Heart right ventricle (tissue), 16 donors: ENCODE results near the gene SUPT7L. TPM values are rescaled to one million over a fixed set of nuclear protein-coding genes. Genes with fewer than 3 reads are reported as not detected.

Experiments
- ATAC-seq, 8 donors: fragments of 200-7000 bp; cut with Tn5 transposase; one replicate each; pipeline ENCODE4 v1.9.1; 2020; ENCODE audit warnings: mild to moderate bottlenecking in 8 of 8, moderate library complexity in 8 of 8, moderate number of reproducible peaks in 1 of 8
- DNase-seq, 2 donors: peaks; one replicate each; pipeline ENCODE4 v3.0.0-alpha.2; 2020
- H3K27ac ChIP-seq, 10 donors: fragments of 200-600 bp; sonication (generic) in 2 of 10; one replicate each; pipeline versions ENCODE4 v1.5.0 to v1.8.0; 2020 to 2022; ENCODE audit warnings: mild to moderate bottlenecking in 3 of 10
- H3K27me3 ChIP-seq, 7 donors: fragments of 200-600 bp; one replicate each; pipeline ENCODE4 v1.8.0; 2021 to 2022; ENCODE audit warnings: mild to moderate bottlenecking in 2 of 7
- H3K36me3 ChIP-seq, 9 donors: fragments of 200-600 bp; sonication (generic) in 1 of 9; one replicate each; pipeline versions ENCODE4 v1.5.0 to v1.8.0; 2020 to 2022; ENCODE audit warnings: mild to moderate bottlenecking in 2 of 9
- H3K4me1 ChIP-seq, 9 donors: fragments of 200-600 bp; sonication (generic) in 1 of 9; one replicate each; pipeline versions ENCODE4 v1.5.0 to v1.8.0; 2020 to 2022; ENCODE audit warnings: mild to moderate bottlenecking in 4 of 9
- H3K4me3 ChIP-seq, 10 donors: fragments of 200-600 bp; sonication (generic) in 2 of 10; one replicate each; pipeline versions ENCODE4 v1.5.0 to v1.8.0; 2020 to 2022; ENCODE audit warnings: mild to moderate bottlenecking in 7 of 10, moderate library complexity in 2 of 10
- H3K9me3 ChIP-seq, 11 donors: fragments of 200-600 bp in 10 of 11; sonication (generic) in 2 of 11; one replicate each; pipeline versions ENCODE4 v1.5.0 to v1.8.0; 2013 to 2022; ENCODE audit warnings: mild to moderate bottlenecking in 2 of 11, control low read depth in 1 of 11, moderate library complexity in 1 of 11
- CTCF ChIP-seq, 9 donors: fragments of 200-600 bp; sonication (generic) in 2 of 9; IDR thresholded peaks; one replicate each; pipeline versions ENCODE4 v1.5.0 to v1.8.0; 2021 to 2022; ENCODE audit warnings: antibody characterized with exemption in 9 of 9, mild to moderate bottlenecking in 5 of 9, moderate library complexity in 1 of 9
- WGBS, 2 donors: extraction: QIAGEN DNeasy Blood & Tissue Kit; methylation state at CpG; one replicate each; pipeline ENCODE4 v1.1.7; 2013; ENCODE audit warnings: inconsistent platforms in 1 of 2; 5-methylcytosine and 5-hydroxymethylcytosine counted together
- intact Hi-C, 10 donors: fragments of 100-400 bp; cut with DNase I; formaldehyde crosslinking; loops; one replicate each; pipeline versions ENCODE4 v1.11.1 to v1.14.2; 2022
- long read RNA-seq, 3 donors: library from polyadenylated mRNA; unstranded; transcript quantifications; one replicate each; pipeline ENCODE4 v2.0.0, GENCODE V29; 2020 to 2021
- polyA plus RNA-seq, 2 donors: library from polyadenylated mRNA; stranded (reverse); fragments of 200-250 nt; gene quantifications; one replicate each; pipeline ENCODE4 v1.2.3, GENCODE V29; 2013
- total RNA-seq, 10 donors: library from RNA; stranded (reverse); fragmentation: NEBNext Ultra II Directional in 3 of 10; extraction: Animal tissue kit (Norgen Biotek cat#: 25700) in 3 of 10; gene quantifications; one replicate each; pipeline versions ENCODE4 v1.2.1 to v1.2.4, GENCODE V29; 2021 to 2023
- donor health status: Arrhythmogenic right ventricular cardiomyopathy.
- donor health status: ischemic (EF 13 %, LVEDD 7.1; RV severe dilation, severe dysfunction).
- donor health status: healthy with polysubstance abuse.
- donor health status: DM: no; HTN: yes; CAD: no.
- donor health status: DM: no; HTN: no; CAD: no.
- donor health status: ischemic (EF 25% LVEDD 6.9; RV normal size, moderate dysfunction).
- donor health status: ischemic (EF 25% LVEDD 5.7; RV mildly dilated, moderate dysfunction).
- donor health status: healthy.
- donor health status: DM: yes; HTN: yes; CAD: no.
- donor health status: Ischemic cardiomyopathy.
- donor health status: ischemic (EF 35%, LVEDD 5.7; RV mildly dilated, moderate dysfunction).
- donor health status: nonischemic (EF 11% LVEDD 7.7; RV severe dilation, severe dysfunction).
- donor health status: DM: yes; HTN: yes; CAD: no.
- donor health status: PGD.
- donor health status: ischemic (EF 29% LVEDD 5.4; RV normal size, mild dysfunction).
- donor health status: nonischemic (EF 23%, LVEDD 6.1; RV moderate dilation, normal function).

SUPT7L gene
- 10 to 100 TPM; 22.0 to 32.2 (median 26.0) TPM for total RNA-seq
- polyA plus RNA-seq = 10 to 100 TPM; 18.4 to 42.3 TPM
- long read RNA-seq, donor 1, full-length matches to known transcripts = 28 of 37 reads
- long read RNA-seq, donor 1, partial matches to known transcripts = 4 of 37 reads
- long read RNA-seq, donor 1, other reads (novel, unspliced or antisense) = 5 of 37 reads
- long read RNA-seq, donor 2, full-length matches to known transcripts = 31 of 39 reads
- long read RNA-seq, donor 2, partial matches to known transcripts = 3 of 39 reads
- long read RNA-seq, donor 2, other reads (novel, unspliced or antisense) = 5 of 39 reads
- long read RNA-seq, donor 3, full-length matches to known transcripts = 68 of 93 reads
- long read RNA-seq, donor 3, partial matches to known transcripts = 8 of 93 reads
- long read RNA-seq, donor 3, other reads (novel, unspliced or antisense) = 17 of 93 reads

GRCh38 chr2:27663285-27664153, at the start of gene SUPT7L, which contains the start of gene SLC4A1AP:
SUPT7L (minus strand) TSS chr2:27663614; CDS start chr2:27662192, 1,422 bp downstream.
SLC4A1AP (plus strand) TSS chr2:27663889; CDS start chr2:27663915, 26 bp downstream.
- 0% methylated on average over 56 of the region's 56 CpGs for WGBS, 2 donors
- Histone ChIP-seq H3K36me3 (peaks cover 0 to 71% (median 50%) of the 10 kb centered on the region in 9 donors), H3K4me3 (peak within 1 kb of the TSS; percentile 80 to 98 (median 89)), H3K4me1 (peaks cover 0 to 49% (median 31%) of the 10 kb centered on the region in 9 donors), H3K9me3 (no peaks in the 10 kb centered on the region), H3K27ac (peak within 1 kb of the TSS; percentile 77 to 98 (median 92)), H3K27me3 (no peaks in the 10 kb centered on the region)
- intact Hi-C loops = no loop called here
- TF ChIP-seq CTCF (IDR thresholded peaks at IDR 0.05) = peak in 2 of 9 donors; percentile 2 to 14
- DNase-seq (peak; percentile 73 to 75), ATAC-seq (peak; percentile 90 to 94 (median 92))

GRCh38 chr2:27713201-27713600, 49.8 kb upstream of the SUPT7L start:
- ATAC-seq (no peak), DNase-seq (no peak)
- Histone ChIP-seq H3K36me3 (no peaks in the 10 kb centered on the region), H3K9me3 (no peaks in the 10 kb centered on the region), H3K27ac (peak overlapping the region in 2 of 10 donors; percentile 9 to 97), H3K4me1 (peaks cover 9 to 55% (median 35%) of the 10 kb centered on the region in 9 donors), H3K27me3 (peaks cover 0 to 28% (median 0%) of the 10 kb centered on the region in 7 donors), H3K4me3 (no peak overlapping the region)
- TF ChIP-seq CTCF (IDR thresholded peaks at IDR 0.05) = no peak
- intact Hi-C loops = loop anchor here in 1 of 10 donors (10.0 kb wide), 1 partner anchor 562 kb away; no protein-coding TSS in a partner anchor
- 94 to 96% methylated on average over 5 of the region's 5 CpGs for WGBS, 2 donors

GRCh38 chr2:27712522-27712921, 49.1 kb upstream of the SUPT7L start:
- no peak for TF ChIP-seq CTCF (IDR thresholded peaks at IDR 0.05)
- DNase-seq (no peak), ATAC-seq (no peak)
- WGBS, 2 donors = 74 to 75% methylated on average over 1 of the region's 1 CpG
- Histone ChIP-seq H3K4me3 (no peak overlapping the region), H3K36me3 (no peaks in the 10 kb centered on the region), H3K9me3 (no peaks in the 10 kb centered on the region), H3K27ac (peak overlapping the region in 2 of 10 donors; percentile 3 to 56), H3K27me3 (peaks cover 0 to 26% (median 0%) of the 10 kb centered on the region in 7 donors), H3K4me1 (peaks cover 10 to 56% (median 35%) of the 10 kb centered on the region in 9 donors)
- intact Hi-C loops = loop anchor here in 1 of 10 donors (10.0 kb wide), 1 partner anchor 562 kb away; no protein-coding TSS in a partner anchor

- Histone ChIP-seq H3K4me1 (peaks cover 13 to 53% (median 34%) of the 10 kb centered on the region in 9 donors), H3K27ac (peak overlapping the region in 3 of 10 donors; percentile 3 to 56 (median 18)), H3K4me3 (no peak overlapping the region), H3K36me3 (no peaks in the 10 kb centered on the region), H3K27me3 (peaks cover 0 to 19% (median 0%) of the 10 kb centered on the region in 7 donors), H3K9me3 (no peaks in the 10 kb centered on the region)
- ATAC-seq (no peak), DNase-seq (no peak)
- no peak for TF ChIP-seq CTCF (IDR thresholded peaks at IDR 0.05)
- intact Hi-C loops = loop anchor here in 1 of 10 donors (10.0 kb wide), 1 partner anchor 563 kb away; no protein-coding TSS in a partner anchor
- WGBS, 2 donors = 80 to 87% methylated on average over 5 of the region's 5 CpGs
These were observed 48.4 kb upstream of the SUPT7L start for GRCh38 chr2:27711804-27712203.
